ENCODE data around the gene TPSAB1.

GRCh38 chr16:1206786-1207185 is 33.7 kb upstream of the TPSAB1 start:
- TF ChIP-seq POLR2A (IDR thresholded peaks at IDR 0.05) (no peak), POLR2AphosphoS5 (IDR thresholded peaks at IDR 0.05) (no peak)
- TF ChIP-seq, protein P1, sequence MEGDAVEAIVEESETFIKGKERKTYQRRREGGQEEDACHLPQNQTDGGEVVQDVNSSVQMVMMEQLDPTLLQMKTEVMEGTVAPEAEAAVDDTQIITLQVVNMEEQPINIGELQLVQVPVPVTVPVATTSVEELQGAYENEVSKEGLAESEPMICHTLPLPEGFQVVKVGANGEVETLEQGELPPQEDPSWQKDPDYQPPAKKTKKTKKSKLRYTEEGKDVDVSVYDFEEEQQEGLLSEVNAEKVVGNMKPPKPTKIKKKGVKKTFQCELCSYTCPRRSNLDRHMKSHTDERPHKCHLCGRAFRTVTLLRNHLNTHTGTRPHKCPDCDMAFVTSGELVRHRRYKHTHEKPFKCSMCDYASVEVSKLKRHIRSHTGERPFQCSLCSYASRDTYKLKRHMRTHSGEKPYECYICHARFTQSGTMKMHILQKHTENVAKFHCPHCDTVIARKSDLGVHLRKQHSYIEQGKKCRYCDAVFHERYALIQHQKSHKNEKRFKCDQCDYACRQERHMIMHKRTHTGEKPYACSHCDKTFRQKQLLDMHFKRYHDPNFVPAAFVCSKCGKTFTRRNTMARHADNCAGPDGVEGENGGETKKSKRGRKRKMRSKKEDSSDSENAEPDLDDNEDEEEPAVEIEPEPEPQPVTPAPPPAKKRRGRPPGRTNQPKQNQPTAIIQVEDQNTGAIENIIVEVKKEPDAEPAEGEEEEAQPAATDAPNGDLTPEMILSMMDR (IDR thresholded peaks at IDR 0.05), result no peak
